Fibroblast of lung (primary cell): Measurements from ENCODE around the gene CREG1. TPM values are rescaled to one million over a fixed set of nuclear protein-coding genes. Genes with fewer than 3 reads are reported as not detected.

Experiments
- DNase-seq, 2 donors: peaks; one replicate each; pipeline versions ENCODE4 v3.0.0 to v3.0.0-alpha.2; 2010; ENCODE audit warnings: low read depth in 2 of 2
- H2AFZ ChIP-seq: 2 replicates; pipeline ENCODE4 v1.5.1; 2012; ENCODE audit warnings: low read length, control low read depth, inconsistent platforms
- H3K27ac ChIP-seq: 2 replicates; pipeline ENCODE4 v1.5.1; 2011; ENCODE audit warnings: low read length, control low read depth; ENCODE audit not compliant: insufficient read depth
- H3K27me3 ChIP-seq: 2 replicates; pipeline ENCODE4 v1.5.1; 2011; ENCODE audit warnings: mild to moderate bottlenecking, low read length; ENCODE audit not compliant: control insufficient read depth, insufficient read depth
- H3K36me3 ChIP-seq: 2 replicates; pipeline ENCODE4 v1.5.1; 2011; ENCODE audit warnings: low read length; ENCODE audit not compliant: control insufficient read depth, insufficient read depth
- H3K4me1 ChIP-seq: 2 replicates; pipeline ENCODE4 v1.5.1; 2011; ENCODE audit warnings: low read length; ENCODE audit not compliant: control insufficient read depth, insufficient read depth; ENCODE audit errors: extremely low read depth
- H3K4me2 ChIP-seq: 2 replicates; pipeline ENCODE4 v1.5.1; 2011; ENCODE audit warnings: low read length, control low read depth; ENCODE audit not compliant: insufficient read depth; ENCODE audit errors: extremely low read depth
- H3K4me3 ChIP-seq, 4 experiments: fragments of 200-600 bp in 1 of 4; sonication (generic) in 1 of 4; replicated peaks in 1 of 4; 2 replicates each; pipeline ENCODE4 v1.5.1; 2011 to 2016; ENCODE audit warnings: low read length in 4 of 4, low read depth in 3 of 4, mild to moderate bottlenecking in 3 of 4, control low read depth in 2 of 4, inconsistent platforms in 1 of 4, mixed read lengths in 1 of 4; ENCODE audit not compliant: insufficient read depth in 1 of 4; ENCODE audit errors: control extremely low read depth in 1 of 4
- H3K79me2 ChIP-seq: 2 replicates; pipeline ENCODE4 v1.5.1; 2012; ENCODE audit warnings: mild to moderate bottlenecking, low read length, inconsistent platforms; ENCODE audit not compliant: control insufficient read depth, insufficient read depth
- H3K9ac ChIP-seq: 2 replicates; pipeline ENCODE4 v1.5.1; 2011; ENCODE audit warnings: mild to moderate bottlenecking, low read length, control low read depth; ENCODE audit not compliant: insufficient read depth
- H3K9me3 ChIP-seq: 2 replicates; pipeline ENCODE4 v1.5.1; 2012; ENCODE audit warnings: low read depth, low read length; ENCODE audit not compliant: control insufficient read depth, insufficient read depth
- H4K20me1 ChIP-seq: 2 replicates; pipeline ENCODE4 v1.5.1; 2011; ENCODE audit warnings: low read length; ENCODE audit not compliant: control insufficient read depth, insufficient read depth; ENCODE audit errors: extremely low read depth
- EZH2 ChIP-seq: IDR thresholded peaks from 2 replicates; pipeline ENCODE4 v1.5.1; 2012; ENCODE audit warnings: low read length, control low read depth, mild to moderate bottlenecking; ENCODE audit errors: missing control alignments
- polyA plus RNA-seq, 2 donors: library from polyadenylated mRNA; depleted of rRNA in 1 of 2; stranded (reverse) in 1 of 2; unstranded in 1 of 2; fragments of >200 nt; gene quantifications; 2 replicates each; pipeline ENCODE4 v1.2.1, GENCODE V29; 2011 to 2012; ENCODE audit warnings: missing spikeins in 1 of 2
- total RNA-seq: library from RNA; depleted of rRNA; stranded (reverse); fragments of >200 nt; gene quantifications from 2 replicates; pipeline ENCODE4 v1.2.1, GENCODE V29; 2014
- TF ChIP-seq, protein P1 (sequence below), 2 donors: IDR thresholded peaks in 1 of 2; conservative IDR thresholded peaks in 1 of 2; 1 replicate in 1 of 2; 2 replicates in 1 of 2; pipeline ENCODE4 v1.5.1; 2011 to 2012; ENCODE audit warnings: low read length in 2 of 2, control low read depth in 1 of 2, inconsistent platforms in 1 of 2, low read depth in 1 of 2, mild to moderate bottlenecking in 1 of 2

The CREG1 gene
- total and polyA plus RNA-seq, 2 donors (not counting 1 experiment from before 2014, with no cell fraction given): 58.5 to 75.5 TPM

DNA sequence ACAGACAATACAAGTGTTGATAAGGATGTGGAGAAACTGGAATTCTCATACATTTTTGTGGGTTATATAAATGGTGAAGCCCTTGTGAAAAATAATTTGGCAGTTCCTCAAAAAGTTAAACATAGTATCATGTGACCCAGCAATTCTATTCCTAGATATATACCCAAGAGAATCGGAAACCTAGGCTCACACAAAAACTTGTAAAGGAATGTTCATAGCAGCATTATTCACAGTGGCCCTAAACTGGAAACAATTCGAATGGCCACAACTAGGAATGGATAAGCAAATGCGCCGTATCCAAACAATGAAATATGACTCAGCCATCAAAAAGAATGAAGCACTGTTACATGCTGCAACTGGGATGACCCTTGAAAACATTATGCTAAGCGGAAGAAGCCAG, 31.3 kb downstream of the CREG1 start:
- Histone ChIP-seq H3K9ac (no peak overlapping the region), H3K79me2 (no peaks in the 10 kb centered on the region), H3K4me2 (no peak overlapping the region), H2AFZ (no peak overlapping the region), H3K27ac (no peak overlapping the region), H4K20me1 (no peaks in the 10 kb centered on the region), H3K27me3 (no peaks in the 10 kb centered on the region), H3K36me3 (no peaks in the 10 kb centered on the region), H3K4me1 (no peaks in the 10 kb centered on the region), H3K9me3 (no peaks in the 10 kb centered on the region), H3K4me3 (no peak overlapping the region)
- TF ChIP-seq, protein P1, sequence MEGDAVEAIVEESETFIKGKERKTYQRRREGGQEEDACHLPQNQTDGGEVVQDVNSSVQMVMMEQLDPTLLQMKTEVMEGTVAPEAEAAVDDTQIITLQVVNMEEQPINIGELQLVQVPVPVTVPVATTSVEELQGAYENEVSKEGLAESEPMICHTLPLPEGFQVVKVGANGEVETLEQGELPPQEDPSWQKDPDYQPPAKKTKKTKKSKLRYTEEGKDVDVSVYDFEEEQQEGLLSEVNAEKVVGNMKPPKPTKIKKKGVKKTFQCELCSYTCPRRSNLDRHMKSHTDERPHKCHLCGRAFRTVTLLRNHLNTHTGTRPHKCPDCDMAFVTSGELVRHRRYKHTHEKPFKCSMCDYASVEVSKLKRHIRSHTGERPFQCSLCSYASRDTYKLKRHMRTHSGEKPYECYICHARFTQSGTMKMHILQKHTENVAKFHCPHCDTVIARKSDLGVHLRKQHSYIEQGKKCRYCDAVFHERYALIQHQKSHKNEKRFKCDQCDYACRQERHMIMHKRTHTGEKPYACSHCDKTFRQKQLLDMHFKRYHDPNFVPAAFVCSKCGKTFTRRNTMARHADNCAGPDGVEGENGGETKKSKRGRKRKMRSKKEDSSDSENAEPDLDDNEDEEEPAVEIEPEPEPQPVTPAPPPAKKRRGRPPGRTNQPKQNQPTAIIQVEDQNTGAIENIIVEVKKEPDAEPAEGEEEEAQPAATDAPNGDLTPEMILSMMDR (conservative IDR thresholded peaks at IDR 0.05 in 1 of 2, IDR thresholded peaks at IDR 0.05 in 1 of 2; ENCODE audit: low read depth in 1 of 2, low read length in 2 of 2): no peak
- TF ChIP-seq EZH2: no peak
- peak in 1 of 2 donors; percentile 64 for DNase-seq

DNA sequence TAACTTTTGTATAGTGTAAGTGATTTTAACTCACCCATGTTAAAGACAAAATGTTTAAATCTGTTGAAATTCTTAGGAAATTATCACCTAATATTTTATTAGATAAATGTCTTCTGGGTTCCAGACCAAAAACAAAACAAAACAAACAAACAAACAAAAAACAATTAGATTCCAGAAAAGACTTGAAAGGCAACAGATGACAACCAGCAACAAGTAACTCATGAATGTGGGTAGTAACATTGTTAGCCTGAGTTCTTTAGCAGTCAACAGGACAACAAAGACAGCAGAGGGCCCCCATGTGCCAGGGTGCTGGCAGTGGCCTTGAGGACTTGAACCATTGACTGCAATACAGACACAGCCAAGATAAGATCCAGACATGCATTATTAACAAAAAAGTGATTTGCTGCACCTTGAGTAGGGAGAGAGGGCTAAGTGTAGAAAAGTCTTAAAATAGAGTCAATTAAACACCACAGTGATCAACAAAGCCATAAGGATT, 32.8 kb downstream of the CREG1 start:
- no peaks in the 10 kb centered on the region for H3K4me1 ChIP-seq
- no peaks in the 10 kb centered on the region for H4K20me1 ChIP-seq
- H3K4me2 ChIP-seq: no peak overlapping the region
- H3K27ac ChIP-seq: no peak overlapping the region
- no peak overlapping the region for H3K4me3 ChIP-seq
- no peak for TF ChIP-seq EZH2
- TF ChIP-seq, protein P1 (conservative IDR thresholded peaks at IDR 0.05 in 1 of 2, IDR thresholded peaks at IDR 0.05 in 1 of 2; ENCODE audit: low read depth in 1 of 2, low read length in 2 of 2): no peak
- H3K27me3 ChIP-seq: no peaks in the 10 kb centered on the region
- no peaks in the 10 kb centered on the region for H3K36me3 ChIP-seq
- no peak overlapping the region for H3K9ac ChIP-seq
- no peak for DNase-seq
- no peaks in the 10 kb centered on the region for H3K79me2 ChIP-seq
- no peak overlapping the region for H2AFZ ChIP-seq
- H3K9me3 ChIP-seq: no peaks in the 10 kb centered on the region

DNA sequence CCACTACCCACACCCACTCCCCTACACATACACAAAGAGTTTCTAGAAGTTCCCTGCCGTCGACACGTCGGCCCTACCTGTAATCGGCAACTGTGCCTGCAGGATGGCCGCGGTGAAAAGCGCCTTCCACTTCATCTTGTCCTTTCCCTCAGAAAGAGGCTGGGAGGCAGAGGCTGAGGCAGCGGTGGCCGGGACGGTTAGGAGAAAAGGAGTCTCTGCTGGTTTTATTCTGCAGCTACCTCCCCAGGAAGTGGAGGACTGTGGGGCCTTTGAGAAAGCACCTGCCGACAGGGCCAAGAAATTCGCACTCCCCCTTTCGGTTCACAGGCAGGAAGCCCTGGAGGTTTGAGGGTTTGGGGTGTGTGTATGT, 35.2 kb downstream of the CREG1 start, which contains the start of gene CD247:
CD247 (minus strand) TSS at position 199 of the 370 bp plus-strand sequence; CDS start at position 135, 64 bp downstream.
- no peaks in the 10 kb centered on the region for H3K27me3 ChIP-seq
- H4K20me1 ChIP-seq: no peaks in the 10 kb centered on the region
- H3K9ac ChIP-seq: no peak within 1 kb of the TSS
- no peak within 1 kb of the TSS for H2AFZ ChIP-seq
- no peaks in the 10 kb centered on the region for H3K36me3 ChIP-seq
- H3K79me2 ChIP-seq: no peaks in the 10 kb centered on the region
- H3K4me1 ChIP-seq: no peaks in the 10 kb centered on the region
- no peak for TF ChIP-seq EZH2
- TF ChIP-seq, protein P1 (conservative IDR thresholded peaks at IDR 0.05 in 1 of 2, IDR thresholded peaks at IDR 0.05 in 1 of 2; ENCODE audit: low read depth in 1 of 2, low read length in 2 of 2): no peak
- no peak within 1 kb of the TSS for H3K4me2 ChIP-seq
- DNase-seq: no peak
- no peak within 1 kb of the TSS for H3K4me3 ChIP-seq
- no peaks in the 10 kb centered on the region for H3K9me3 ChIP-seq
- H3K27ac ChIP-seq: no peak within 1 kb of the TSS
